ENCODE data around the gene TTC3.

TTC3 gene

DNA sequence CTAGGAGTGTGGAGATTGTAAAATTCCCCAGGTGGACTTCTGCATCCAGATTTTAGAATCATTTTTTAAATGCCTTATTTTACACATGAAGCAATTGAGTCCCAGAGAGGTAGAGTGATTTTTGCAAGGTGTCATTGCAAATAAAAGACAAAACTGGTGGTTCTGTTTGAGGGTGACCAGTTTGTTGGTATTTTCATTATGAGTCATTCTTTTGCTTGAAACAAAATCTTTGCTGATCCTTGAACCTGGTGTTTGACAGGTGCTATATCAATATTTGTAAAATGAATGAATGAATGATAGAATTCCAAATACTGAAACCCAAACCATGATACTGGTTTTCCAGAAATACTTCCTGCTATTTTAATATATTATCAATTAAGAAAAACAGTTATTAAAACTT is 44.1 kb downstream of the TTC3 start:
- TF ChIP-seq POLR2A (IDR thresholded peaks at IDR 0.05; ENCODE audit: extremely low read depth, insufficient read length) = no peak
- TF ChIP-seq, protein P1, sequence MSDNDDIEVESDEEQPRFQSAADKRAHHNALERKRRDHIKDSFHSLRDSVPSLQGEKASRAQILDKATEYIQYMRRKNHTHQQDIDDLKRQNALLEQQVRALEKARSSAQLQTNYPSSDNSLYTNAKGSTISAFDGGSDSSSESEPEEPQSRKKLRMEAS (IDR thresholded peaks at IDR 0.05; ENCODE audit: low read depth, low read length) = no peak
- no peak for TF ChIP-seq MYC (IDR thresholded peaks at IDR 0.05; ENCODE audit: low read depth, low read length)
- TF ChIP-seq, protein P2, sequence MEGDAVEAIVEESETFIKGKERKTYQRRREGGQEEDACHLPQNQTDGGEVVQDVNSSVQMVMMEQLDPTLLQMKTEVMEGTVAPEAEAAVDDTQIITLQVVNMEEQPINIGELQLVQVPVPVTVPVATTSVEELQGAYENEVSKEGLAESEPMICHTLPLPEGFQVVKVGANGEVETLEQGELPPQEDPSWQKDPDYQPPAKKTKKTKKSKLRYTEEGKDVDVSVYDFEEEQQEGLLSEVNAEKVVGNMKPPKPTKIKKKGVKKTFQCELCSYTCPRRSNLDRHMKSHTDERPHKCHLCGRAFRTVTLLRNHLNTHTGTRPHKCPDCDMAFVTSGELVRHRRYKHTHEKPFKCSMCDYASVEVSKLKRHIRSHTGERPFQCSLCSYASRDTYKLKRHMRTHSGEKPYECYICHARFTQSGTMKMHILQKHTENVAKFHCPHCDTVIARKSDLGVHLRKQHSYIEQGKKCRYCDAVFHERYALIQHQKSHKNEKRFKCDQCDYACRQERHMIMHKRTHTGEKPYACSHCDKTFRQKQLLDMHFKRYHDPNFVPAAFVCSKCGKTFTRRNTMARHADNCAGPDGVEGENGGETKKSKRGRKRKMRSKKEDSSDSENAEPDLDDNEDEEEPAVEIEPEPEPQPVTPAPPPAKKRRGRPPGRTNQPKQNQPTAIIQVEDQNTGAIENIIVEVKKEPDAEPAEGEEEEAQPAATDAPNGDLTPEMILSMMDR (IDR thresholded peaks at IDR 0.05; ENCODE audit: low read depth, low read length) = no peak
- H3K4me3 ChIP-seq (ENCODE audit: low read depth, low read length) = no peak overlapping the region
- no peak for DNase-seq (ENCODE audit: low read depth)

DNA sequence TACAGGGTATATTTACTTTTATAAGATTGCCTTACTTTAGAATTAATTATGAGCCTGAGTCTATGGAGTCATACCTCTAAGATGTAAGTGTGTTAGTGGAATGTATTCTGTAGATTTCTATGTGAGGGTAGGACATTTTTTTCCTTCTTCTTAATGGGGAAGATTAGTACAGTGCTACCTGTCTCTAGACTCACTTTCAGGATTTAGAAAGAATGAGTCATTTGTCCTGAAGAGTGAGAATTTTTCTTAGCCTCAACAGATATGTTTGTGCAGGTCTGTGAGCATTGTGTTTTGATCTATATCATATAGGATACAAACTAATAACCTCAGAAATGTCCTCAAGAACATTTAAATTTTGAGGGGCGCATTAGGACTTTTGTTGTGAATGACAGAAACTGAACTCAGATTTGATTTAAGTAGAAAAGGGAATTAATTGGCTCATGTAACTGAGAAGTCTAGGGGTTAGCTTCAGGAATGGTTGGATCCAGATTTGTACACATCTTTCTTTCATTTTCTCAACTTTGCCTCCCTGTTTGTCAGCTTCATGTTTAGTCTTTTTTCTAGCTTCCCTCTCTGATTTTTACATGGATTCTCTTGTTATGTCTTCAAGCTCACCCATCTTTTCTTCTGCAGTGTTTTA is 45.3 kb downstream of the TTC3 start:
- DNase-seq (ENCODE audit: low read depth) = no peak
- TF ChIP-seq MYC (IDR thresholded peaks at IDR 0.05; ENCODE audit: low read depth, low read length) (no peak), POLR2A (IDR thresholded peaks at IDR 0.05; ENCODE audit: extremely low read depth, insufficient read length) (no peak)
- TF ChIP-seq, protein P2 (IDR thresholded peaks at IDR 0.05; ENCODE audit: low read depth, low read length) = no peak
- TF ChIP-seq, protein P1 (IDR thresholded peaks at IDR 0.05; ENCODE audit: low read depth, low read length) = no peak
- no peak overlapping the region for H3K4me3 ChIP-seq (ENCODE audit: low read depth, low read length)

DNA sequence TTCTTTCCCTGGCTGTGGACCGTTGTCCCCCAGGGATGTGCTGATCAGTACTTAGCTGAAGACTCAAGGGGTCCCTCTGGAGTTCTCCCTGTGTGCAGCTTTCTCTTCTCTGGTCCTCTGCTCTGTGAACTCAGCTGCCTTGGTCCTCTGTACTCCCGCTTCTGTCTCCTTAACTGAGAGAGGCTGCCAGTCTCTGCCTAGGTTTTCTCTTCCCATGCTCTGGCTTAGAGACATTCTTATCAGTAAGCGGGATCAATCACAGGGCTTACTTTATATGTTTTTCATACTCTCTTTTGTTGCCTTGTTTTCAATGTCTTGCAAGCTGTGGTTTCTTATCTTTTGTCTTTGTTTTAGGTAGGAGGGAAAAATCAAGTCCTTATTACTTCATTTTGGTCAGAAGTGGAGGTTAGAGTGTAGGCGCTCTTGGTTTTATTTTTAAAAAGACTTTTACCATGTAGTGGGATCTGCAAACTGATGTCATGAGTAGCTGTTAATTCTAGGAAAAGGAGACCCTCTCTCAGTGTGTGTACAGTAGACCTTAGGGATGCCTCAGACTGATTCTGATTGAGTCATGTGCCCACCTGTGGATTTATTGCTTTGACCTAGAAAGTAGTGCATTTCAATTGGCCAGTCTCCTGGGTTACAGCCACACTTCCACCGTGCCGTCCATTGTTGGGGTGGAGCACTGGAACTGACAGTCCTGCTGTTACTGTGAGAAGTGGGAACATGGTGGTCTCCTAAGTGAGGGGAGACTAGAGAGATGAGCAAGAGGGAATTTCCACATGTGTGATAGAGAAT is 46.6 kb downstream of the TTC3 start:
- TF ChIP-seq, protein P2 (IDR thresholded peaks at IDR 0.05; ENCODE audit: low read depth, low read length) = no peak
- TF ChIP-seq POLR2A (IDR thresholded peaks at IDR 0.05; ENCODE audit: extremely low read depth, insufficient read length) (no peak), MYC (IDR thresholded peaks at IDR 0.05; ENCODE audit: low read depth, low read length) (no peak)
- TF ChIP-seq, protein P1 (IDR thresholded peaks at IDR 0.05; ENCODE audit: low read depth, low read length) = no peak
- no peak overlapping the region for H3K4me3 ChIP-seq (ENCODE audit: low read depth, low read length)
- peak; percentile 1 for DNase-seq (ENCODE audit: low read depth)

DNA sequence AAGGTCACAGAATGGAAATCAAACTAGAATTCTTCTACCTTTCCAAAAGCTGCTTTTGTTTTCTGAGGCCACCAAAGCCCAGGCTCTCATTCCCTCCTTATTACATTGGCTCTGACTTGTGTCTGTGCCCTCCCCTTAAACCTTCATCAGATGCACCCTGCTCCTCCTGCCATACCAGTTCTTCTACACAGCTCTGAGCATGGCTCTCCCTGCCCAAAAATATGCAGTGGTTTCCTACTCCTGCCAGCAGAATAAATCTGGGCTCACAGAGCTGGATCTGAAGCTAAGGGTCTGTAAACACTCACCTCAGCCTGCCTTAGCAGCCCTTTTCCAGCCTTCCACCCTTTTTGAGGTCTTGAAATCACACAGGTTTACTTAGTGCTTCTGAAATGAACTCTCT is 55.0 kb downstream of the TTC3 start:
- no peak for DNase-seq (ENCODE audit: low read depth)
- TF ChIP-seq, protein P1 (IDR thresholded peaks at IDR 0.05; ENCODE audit: low read depth, low read length) = no peak
- TF ChIP-seq POLR2A (IDR thresholded peaks at IDR 0.05; ENCODE audit: extremely low read depth, insufficient read length) (no peak), MYC (IDR thresholded peaks at IDR 0.05; ENCODE audit: low read depth, low read length) (no peak)
- TF ChIP-seq, protein P2 (IDR thresholded peaks at IDR 0.05; ENCODE audit: low read depth, low read length) = no peak
- no peak overlapping the region for H3K4me3 ChIP-seq (ENCODE audit: low read depth, low read length)

DNA sequence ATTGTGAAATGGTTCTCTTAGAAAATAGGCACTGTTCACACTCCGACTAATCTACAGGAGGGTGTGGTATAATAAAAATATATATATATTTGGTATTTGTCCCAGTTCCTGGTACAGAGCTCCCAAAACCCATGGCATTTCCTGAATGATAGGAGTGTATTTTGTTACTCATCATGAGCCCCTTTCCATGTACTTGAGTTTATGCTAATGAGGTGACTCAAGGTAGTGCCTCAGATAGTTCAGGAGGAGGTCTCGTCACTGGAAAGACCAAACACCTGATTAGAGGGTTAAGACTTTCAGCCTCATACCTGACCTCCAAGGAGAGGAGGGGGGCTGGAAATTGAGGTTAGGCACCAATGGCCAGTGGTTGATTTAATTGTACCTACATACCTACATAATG is 57.9 kb downstream of the TTC3 start:
- TF ChIP-seq, protein P1 (IDR thresholded peaks at IDR 0.05; ENCODE audit: low read depth, low read length) = no peak
- TF ChIP-seq POLR2A (IDR thresholded peaks at IDR 0.05; ENCODE audit: extremely low read depth, insufficient read length) (no peak), MYC (IDR thresholded peaks at IDR 0.05; ENCODE audit: low read depth, low read length) (no peak)
- TF ChIP-seq, protein P2 (IDR thresholded peaks at IDR 0.05; ENCODE audit: low read depth, low read length) = no peak
- DNase-seq (ENCODE audit: low read depth) = no peak
- H3K4me3 ChIP-seq (ENCODE audit: low read depth, low read length) = no peak overlapping the region
